GM12878 (cell line): ENCODE data around the gene SGMS1. TPM values are rescaled to one million over a fixed set of nuclear protein-coding genes. Genes with fewer than 3 reads are reported as not detected.

Experiments used
- ATAC-seq: fragments of 200-7000 bp; cut with Tn5 transposase; 3 replicates; pipeline ENCODE4 v1.9.1; 2020; ENCODE audit warnings: mild to moderate bottlenecking, moderate library complexity
- BruUV-seq: library from RNA; stranded (reverse); fragments of 400-500 nt; replicated peaks from 2 replicates; lab custom pipeline; 2021; lab: Mats Ljungman, UMichigan
- CTCF ChIA-PET: fragments of 300-600 bp; sonication (Branson Sonifier 250); formaldehyde crosslinking; extraction: SDS; loops from one replicate; lab custom pipeline; 2021; ENCODE audit warnings: inconsistent platforms; lab: Yijun Ruan, JAX
- POLR2A ChIA-PET: fragments of 350-600 bp; formaldehyde crosslinking; extraction: SDS; loops from one replicate; lab custom pipeline; 2021; ENCODE audit warnings: inconsistent platforms; lab: Charles Lee
- RAD21 ChIA-PET: fragments of 300-600 bp; sonication (Branson Sonifier 250); formaldehyde crosslinking; loops from one replicate; lab custom pipeline; 2023; ENCODE audit warnings: antibody characterized with exemption; ENCODE audit not compliant: unreplicated experiment; lab: Charles Lee
- SMC1A ChIA-PET: fragments of 300-600 bp; sonication (Branson Sonifier 250); formaldehyde crosslinking; loops from one replicate; lab custom pipeline; 2023; ENCODE audit not compliant: unreplicated experiment, uncharacterized antibody; lab: Charles Lee
- DNase-seq: peaks from one replicate; pipeline ENCODE4 v3.0.0-alpha.2; 2011; ENCODE audit warnings: low read depth, low spot score
- FAIRE-seq: peaks from 3 replicates; lab custom pipeline; 2011; peaks lifted over from hg19 to GRCh38; lab: Jason Lieb, UNC
- H2AFZ ChIP-seq: 2 replicates; pipeline ENCODE4 v1.6.0; 2011; ENCODE audit warnings: low read depth, low read length, control low read depth; ENCODE audit not compliant: control insufficient read depth
- H3K27ac ChIP-seq: 2 replicates; pipeline ENCODE4 v1.5.1; 2011; ENCODE audit warnings: control low read depth; ENCODE audit not compliant: control insufficient read depth, insufficient read depth
- H3K27me3 ChIP-seq, 2 experiments: replicated peaks in 1 of 2; 2 replicates each; pipeline versions ENCODE4 v1.6.0 to v1.6.1; 2011; ENCODE audit warnings: low read length in 1 of 2; ENCODE audit not compliant: control insufficient read depth in 2 of 2, insufficient read depth in 2 of 2
- H3K36me3 ChIP-seq, 2 experiments: 2 replicates each; pipeline ENCODE4 v1.5.1; 2011; ENCODE audit warnings: low read length in 1 of 2; ENCODE audit not compliant: control insufficient read depth in 2 of 2, insufficient read depth in 2 of 2
- H3K4me1 ChIP-seq: 2 replicates; pipeline ENCODE4 v1.6.1; 2011; ENCODE audit warnings: mild to moderate bottlenecking, low read length, moderate library complexity, mixed read lengths; ENCODE audit not compliant: control insufficient read depth, insufficient read depth
- H3K4me2 ChIP-seq: 2 replicates; pipeline ENCODE4 v1.6.0; 2011; ENCODE audit warnings: control low read depth; ENCODE audit not compliant: control insufficient read depth, insufficient read depth
- H3K4me3 ChIP-seq: fragments of 200-600 bp; sonication (generic); 2 replicates; pipeline ENCODE4 v1.5.1; 2016
- H3K79me2 ChIP-seq: 2 replicates; pipeline ENCODE4 v1.6.0; 2011; ENCODE audit warnings: low read length; ENCODE audit not compliant: control insufficient read depth, insufficient read depth
- H3K9ac ChIP-seq: 2 replicates; pipeline ENCODE4 v1.8.0; 2011; ENCODE audit warnings: low read length, control low read depth, mixed read lengths; ENCODE audit not compliant: control insufficient read depth, insufficient read depth
- H3K9me3 ChIP-seq: replicated peaks from 3 replicates; pipeline ENCODE4 v1.5.1; 2011; ENCODE audit warnings: mild to moderate bottlenecking, low read length; ENCODE audit not compliant: control insufficient read depth, insufficient read depth
- H4K20me1 ChIP-seq: 2 replicates; pipeline ENCODE4 v1.6.0; 2011; ENCODE audit not compliant: control insufficient read depth, insufficient read depth
- CHD1 ChIP-seq: IDR thresholded peaks from 2 replicates; pipeline ENCODE4 v1.6.1; 2012; ENCODE audit warnings: low read depth, low read length, improper control_type of control experiment
- CREB1 ChIP-seq: IDR thresholded peaks from 2 replicates; pipeline ENCODE4 v1.6.1; 2012; ENCODE audit warnings: low read depth, mild to moderate bottlenecking, inconsistent platforms
- CUX1 ChIP-seq: IDR thresholded peaks from 2 replicates; pipeline ENCODE4 v1.6.1; 2012; ENCODE audit warnings: improper control_type of control experiment, low read depth, low read length; ENCODE audit not compliant: insufficient replicate concordance
- KDM1A ChIP-seq: fragments of 200-600 bp; sonication (generic); IDR thresholded peaks from 2 replicates; pipeline ENCODE4 v1.6.1; 2016; ENCODE audit warnings: borderline replicate concordance
- LARP7 ChIP-seq: fragments of 450-650 bp; IDR thresholded peaks from 2 replicates; pipeline ENCODE4 v1.6.1; 2017; ENCODE audit warnings: mild to moderate bottlenecking
- NFXL1 ChIP-seq: fragments of 450-650 bp; IDR thresholded peaks from 2 replicates; pipeline ENCODE4 v1.6.1; 2017; ENCODE audit warnings: antibody characterized with exemption, mild to moderate bottlenecking, borderline replicate concordance
- PAX8 ChIP-seq: fragments of 450-650 bp; IDR thresholded peaks from 2 replicates; pipeline ENCODE4 v1.6.1; 2017; ENCODE audit warnings: mild to moderate bottlenecking, moderate library complexity
- PML ChIP-seq: IDR thresholded peaks from 2 replicates; pipeline ENCODE4 v1.6.1; 2012; ENCODE audit warnings: low read length, inconsistent platforms
- SP1 ChIP-seq: IDR thresholded peaks from one replicate; pipeline ENCODE4 v1.6.1; 2011; ENCODE audit warnings: low read depth, low read length
- SPI1 ChIP-seq: IDR thresholded peaks from 2 replicates; pipeline ENCODE4 v1.6.1; 2011; ENCODE audit warnings: low read depth, mild to moderate bottlenecking, low read length, moderate library complexity, borderline replicate concordance; ENCODE audit not compliant: insufficient read depth
- ZBTB11 ChIP-seq: fragments of 450-650 bp; formaldehyde crosslinking; IDR thresholded peaks from 2 replicates; pipeline ENCODE4 v1.5.0; 2022; ENCODE audit warnings: mild to moderate bottlenecking, missing genetic modification characterization
- WGBS: methylation state at CpG from one replicate; pipeline ENCODE4 v1.1.6; 2016; ENCODE audit warnings: low lambda C conversion rate; ENCODE audit not compliant: insufficient replicate concordance, insufficient coverage; ENCODE audit errors: missing lambda C conversion rate; 5-methylcytosine and 5-hydroxymethylcytosine counted together
- in situ Hi-C: fragments of 300-500 bp; cut with MboI; formaldehyde crosslinking; loops from 9 replicates; pipeline ENCODE4 v1.14.3; 2018; ENCODE audit warnings: mixed read lengths
- intact Hi-C: fragments of 100-400 bp; cut with micrococcal nuclease; formaldehyde crosslinking; loops from one replicate; pipeline ENCODE4 v1.14.2; 2022; ENCODE audit not compliant: unreplicated experiment
- polyA plus RNA-seq, 11 experiments: library from polyadenylated mRNA; depleted of rRNA in 4 of 11; unstranded in 6 of 11; stranded (reverse) in 5 of 11; fragments of >200 nt; fragmentation: Nextera tagmentation in 4 of 11; fragmentation: Illumina TruSeq in 1 of 11; extraction: Ambion mirVana in 4 of 11; extraction: Trizol in 1 of 11; gene quantifications; 1 replicate in 1 of 11; 2 replicates in 10 of 11; pipeline versions ENCODE4 v1.2.1 to v1.2.3, GENCODE V29; 2011 to 2016; ENCODE audit warnings: inconsistent platforms in 2 of 11, missing spikeins in 2 of 11, low read depth in 1 of 11
- total RNA-seq, 4 experiments: library from RNA; depleted of rRNA in 3 of 4; stranded (reverse); fragments of >200 nt in 3 of 4; fragmentation: Illumina TruSeq in 1 of 4; extraction: Trizol in 1 of 4; gene quantifications; 2 replicates each; pipeline versions ENCODE4 v1.2.1 to v1.2.3, GENCODE V29; 2013 to 2021

Gene SGMS1
- total and polyA plus RNA-seq, 10 of the 15 experiments (the other 5 are each of a cell fraction or from before 2014, with no cell fraction given) = 1.4 to 14.5 (median 4.9) TPM

GRCh38 chr10:50567384-50567783 is 56.4 kb downstream of the SGMS1 start:
- no peak for ATAC-seq
- intact Hi-C loops = no loop called here

GRCh38 chr10:50566150-50566549 is 57.6 kb downstream of the SGMS1 start:
- no peaks in the 10 kb centered on the region for H3K4me1 ChIP-seq
- intact Hi-C loops (no loop called here), in situ Hi-C loops (no loop called here)
- ChIA-PET CTCF (no interaction called here), POLR2A (no interaction called here), RAD21 (no interaction called here), SMC1A (interaction anchor here (0.8 to 0.9 kb wide), 2 partner anchors 79 to 88 kb away, joined by 3 to 4 read pairs; no protein-coding TSS in a partner anchor)
- H3K36me3 ChIP-seq = no peaks in the 10 kb centered on the region
- no peak overlapping the region for H3K27ac ChIP-seq
- no peak overlapping the region for H3K4me2 ChIP-seq
- no peaks in the 10 kb centered on the region; the same call in 1 of the 2 replicates for H3K79me2 ChIP-seq
- H4K20me1 ChIP-seq = no peaks in the 10 kb centered on the region
- no peak overlapping the region for H2AFZ ChIP-seq
- no peak overlapping the region for H3K4me3 ChIP-seq
- no peaks in the 10 kb centered on the region for H3K9me3 ChIP-seq
- no peaks in the 10 kb centered on the region for H3K27me3 ChIP-seq
- WGBS = 100% methylated on average over 1 of the region's 1 CpG
- ATAC-seq (no peak), FAIRE-seq (no peak), DNase-seq (no peak)
- no peak overlapping the region for H3K9ac ChIP-seq
- BruUV-seq = no TSS peak
- TF ChIP-seq CUX1 (no peak), SP1 (no peak), ZBTB11 (no peak), SPI1 (no peak), PAX8 (no peak)

More at GRCh38 chr10:50567384-50567783, 56.4 kb downstream of the SGMS1 start:
- BruUV-seq = no TSS peak
- CTCF ChIA-PET = interaction anchor here (0.6 to 1.9 kb wide), 4 partner anchors 10 to 207 kb away, joined by 3 to 7 read pairs (median 4); no protein-coding TSS in a partner anchor
- no peaks in the 10 kb centered on the region for H3K36me3 ChIP-seq
- no peak for DNase-seq
- TF ChIP-seq CREB1 = no peak
- no peak for TF ChIP-seq NFXL1
- no peak for TF ChIP-seq CHD1
- TF ChIP-seq LARP7 = no peak
- TF ChIP-seq PML = no peak
- no peak for TF ChIP-seq KDM1A
- no peak overlapping the region for H3K4me3 ChIP-seq
- no peak overlapping the region for H3K4me2 ChIP-seq
- H3K79me2 ChIP-seq = no peaks in the 10 kb centered on the region; the same call in 1 of the 2 replicates
- no peak overlapping the region for H3K9ac ChIP-seq
- 100% methylated on average over 3 of the region's 3 CpGs for WGBS
- POLR2A ChIA-PET = no interaction called here
- in situ Hi-C loops = no loop called here
- H2AFZ ChIP-seq = no peak overlapping the region
- no peak for FAIRE-seq
- H3K27ac ChIP-seq = no peak overlapping the region
- SMC1A ChIA-PET = interaction anchor here (1.2 to 3.5 kb wide), 3 partner anchors 10 to 14 kb away, joined by 3 to 19 read pairs (median 3); no protein-coding TSS in a partner anchor
- H4K20me1 ChIP-seq = no peaks in the 10 kb centered on the region; the same call in 1 of the 2 replicates
- H3K9me3 ChIP-seq = no peaks in the 10 kb centered on the region
- no peaks in the 10 kb centered on the region for H3K27me3 ChIP-seq
- H3K4me1 ChIP-seq = no peaks in the 10 kb centered on the region
- RAD21 ChIA-PET = no interaction called here
